Measurements from ENCODE around the gene IRF3.

GRCh38 chr19:49684983-49685553 lies 19.4 kb upstream of the IRF3 start:
- TF ChIP-seq, protein P1, sequence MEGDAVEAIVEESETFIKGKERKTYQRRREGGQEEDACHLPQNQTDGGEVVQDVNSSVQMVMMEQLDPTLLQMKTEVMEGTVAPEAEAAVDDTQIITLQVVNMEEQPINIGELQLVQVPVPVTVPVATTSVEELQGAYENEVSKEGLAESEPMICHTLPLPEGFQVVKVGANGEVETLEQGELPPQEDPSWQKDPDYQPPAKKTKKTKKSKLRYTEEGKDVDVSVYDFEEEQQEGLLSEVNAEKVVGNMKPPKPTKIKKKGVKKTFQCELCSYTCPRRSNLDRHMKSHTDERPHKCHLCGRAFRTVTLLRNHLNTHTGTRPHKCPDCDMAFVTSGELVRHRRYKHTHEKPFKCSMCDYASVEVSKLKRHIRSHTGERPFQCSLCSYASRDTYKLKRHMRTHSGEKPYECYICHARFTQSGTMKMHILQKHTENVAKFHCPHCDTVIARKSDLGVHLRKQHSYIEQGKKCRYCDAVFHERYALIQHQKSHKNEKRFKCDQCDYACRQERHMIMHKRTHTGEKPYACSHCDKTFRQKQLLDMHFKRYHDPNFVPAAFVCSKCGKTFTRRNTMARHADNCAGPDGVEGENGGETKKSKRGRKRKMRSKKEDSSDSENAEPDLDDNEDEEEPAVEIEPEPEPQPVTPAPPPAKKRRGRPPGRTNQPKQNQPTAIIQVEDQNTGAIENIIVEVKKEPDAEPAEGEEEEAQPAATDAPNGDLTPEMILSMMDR (IDR thresholded peaks at IDR 0.05) = no peak
- TF ChIP-seq EZH2 (IDR thresholded peaks at IDR 0.05) (no peak), EZH2phosphoT487 (IDR thresholded peaks at IDR 0.05) (no peak)
